Activated T-helper 17 cell treated with anti-CD3 and anti-CD28 coated beads, Interleukin-2, amount 50 U/mL, for 72 hours (primary cell): ENCODE results near the gene CLTC. TPM values are rescaled to one million over a fixed set of nuclear protein-coding genes. Genes with fewer than 3 reads are reported as not detected.

Source experiments
- ATAC-seq: fragments of 150-1000 bp; cut with Tn5 transposase; replicated peaks from 2 replicates; pipeline ENCODE4 v1.10.0; 2021; ENCODE audit warnings: mild to moderate bottlenecking, moderate library complexity
- H3K27ac Mint-ChIP-seq: one replicate; pipeline ENCODE4 v1.8.0; 2022; ENCODE audit warnings: mixed read lengths
- H3K27me3 Mint-ChIP-seq: one replicate; pipeline ENCODE4 v1.8.0; 2022; ENCODE audit warnings: mixed read lengths
- H3K36me3 Mint-ChIP-seq: one replicate; pipeline ENCODE4 v1.8.0; 2022; ENCODE audit warnings: low read depth, mild to moderate bottlenecking, mixed read lengths
- H3K4me1 Mint-ChIP-seq: one replicate; pipeline ENCODE4 v1.8.0; 2022; ENCODE audit warnings: mixed read lengths
- H3K4me3 Mint-ChIP-seq: one replicate; pipeline ENCODE4 v1.8.0; 2022; ENCODE audit warnings: mild to moderate bottlenecking, mixed read lengths
- H3K9me3 Mint-ChIP-seq: one replicate; pipeline ENCODE4 v1.8.0; 2022; ENCODE audit warnings: mixed read lengths
- total RNA-seq, 2 donors: library from RNA; stranded (reverse); gene quantifications; one replicate each; pipeline ENCODE4 v1.2.3, GENCODE V29; 2022

The CLTC gene
- total RNA-seq, 2 donors from 2014 or later, result 162 to 200 TPM

- no peak for ATAC-seq
- Mint-ChIP-seq H3K4me1 (peaks cover 34% of the 10 kb centered on the region), H3K36me3 (peaks cover 75% of the 10 kb centered on the region), H3K27ac (peak overlapping the region; percentile 14), H3K4me3 (peak overlapping the region; percentile 99), H3K9me3 (no peaks in the 10 kb centered on the region), H3K27me3 (no peaks in the 10 kb centered on the region)
These were observed 3.5 kb downstream of the CLTC start for GRCh38 chr17:59623151-59623550.

GRCh38 chr17:59626756-59627155 is 7.1 kb downstream of the CLTC start:
- no peak for ATAC-seq
- Mint-ChIP-seq H3K36me3 (peaks cover 77% of the 10 kb centered on the region), H3K9me3 (no peaks in the 10 kb centered on the region), H3K27me3 (no peaks in the 10 kb centered on the region), H3K4me1 (peaks cover 36% of the 10 kb centered on the region), H3K4me3 (no peak overlapping the region), H3K27ac (no peak overlapping the region)

GRCh38 chr17:59627274-59627673 is 7.6 kb downstream of the CLTC start:
- Mint-ChIP-seq H3K27ac (peak overlapping the region; percentile 11), H3K27me3 (no peaks in the 10 kb centered on the region), H3K4me3 (peak overlapping the region; percentile 3), H3K4me1 (peaks cover 35% of the 10 kb centered on the region), H3K9me3 (no peaks in the 10 kb centered on the region), H3K36me3 (peaks cover 73% of the 10 kb centered on the region)
- ATAC-seq, result no peak

GRCh38 chr17:59627770-59628171 is 8.1 kb downstream of the CLTC start:
- ATAC-seq, result peak; percentile 35
- H3K27ac Mint-ChIP-seq, result peak overlapping the region; percentile 11

GRCh38 chr17:59629174-59629573 is 9.5 kb downstream of the CLTC start:
- no peak for ATAC-seq
- no peaks in the 10 kb centered on the region for H3K9me3 Mint-ChIP-seq
- no peak overlapping the region for H3K4me3 Mint-ChIP-seq
- no peaks in the 10 kb centered on the region for H3K27me3 Mint-ChIP-seq
- no peak overlapping the region for H3K27ac Mint-ChIP-seq
- peaks cover 39% of the 10 kb centered on the region for H3K4me1 Mint-ChIP-seq
- peaks cover 68% of the 10 kb centered on the region for H3K36me3 Mint-ChIP-seq

More at GRCh38 chr17:59627770-59628171, 8.1 kb downstream of the CLTC start:
- H3K27me3 Mint-ChIP-seq, result no peaks in the 10 kb centered on the region
- H3K4me1 Mint-ChIP-seq, result peaks cover 37% of the 10 kb centered on the region
- peak overlapping the region; percentile 3 for H3K4me3 Mint-ChIP-seq
- no peaks in the 10 kb centered on the region for H3K9me3 Mint-ChIP-seq
- H3K36me3 Mint-ChIP-seq, result peaks cover 71% of the 10 kb centered on the region

GRCh38 chr17:59631276-59631675 is 11.6 kb downstream of the CLTC start:
- H3K4me1 Mint-ChIP-seq, result peaks cover 44% of the 10 kb centered on the region
- no peaks in the 10 kb centered on the region for H3K9me3 Mint-ChIP-seq
- H3K27ac Mint-ChIP-seq, result peak overlapping the region; percentile 11
- ATAC-seq, result no peak
- H3K27me3 Mint-ChIP-seq, result no peaks in the 10 kb centered on the region
- peak overlapping the region; percentile 11 for H3K4me3 Mint-ChIP-seq
- peaks cover 63% of the 10 kb centered on the region for H3K36me3 Mint-ChIP-seq

- no peaks in the 10 kb centered on the region for H3K9me3 Mint-ChIP-seq
- H3K4me3 Mint-ChIP-seq, result no peak overlapping the region
- ATAC-seq, result no peak
- H3K27ac Mint-ChIP-seq, result no peak overlapping the region
- H3K36me3 Mint-ChIP-seq, result peaks cover 62% of the 10 kb centered on the region
- peaks cover 42% of the 10 kb centered on the region for H3K4me1 Mint-ChIP-seq
- H3K27me3 Mint-ChIP-seq, result no peaks in the 10 kb centered on the region
These were observed 12.7 kb downstream of the CLTC start for GRCh38 chr17:59632398-59632797.

GRCh38 chr17:59633658-59634359 is 14.1 kb downstream of the CLTC start:
- H3K27me3 Mint-ChIP-seq, result no peaks in the 10 kb centered on the region
- peaks cover 55% of the 10 kb centered on the region for H3K36me3 Mint-ChIP-seq
- ATAC-seq, result no peak
- no peak overlapping the region for H3K27ac Mint-ChIP-seq
- H3K4me3 Mint-ChIP-seq, result peak overlapping the region; percentile 43
- H3K4me1 Mint-ChIP-seq, result peaks cover 31% of the 10 kb centered on the region
- H3K9me3 Mint-ChIP-seq, result no peaks in the 10 kb centered on the region

- H3K9me3 Mint-ChIP-seq, result no peaks in the 10 kb centered on the region
- no peak overlapping the region for H3K27ac Mint-ChIP-seq
- H3K36me3 Mint-ChIP-seq, result peaks cover 44% of the 10 kb centered on the region
- peak overlapping the region; percentile 43 for H3K4me3 Mint-ChIP-seq
- ATAC-seq, result peak; percentile 73
- peaks cover 31% of the 10 kb centered on the region for H3K4me1 Mint-ChIP-seq
- no peaks in the 10 kb centered on the region for H3K27me3 Mint-ChIP-seq
These were observed 15.2 kb downstream of the CLTC start for GRCh38 chr17:59634632-59635541.

GRCh38 chr17:59637611-59638310 is 18.1 kb downstream of the CLTC start:
- ATAC-seq, result no peak
- Mint-ChIP-seq H3K27ac (no peak overlapping the region), H3K36me3 (peaks cover 38% of the 10 kb centered on the region), H3K4me1 (peaks cover 37% of the 10 kb centered on the region), H3K27me3 (no peaks in the 10 kb centered on the region), H3K9me3 (no peaks in the 10 kb centered on the region), H3K4me3 (no peak overlapping the region)

GRCh38 chr17:59638553-59638952 is 18.9 kb downstream of the CLTC start:
- Mint-ChIP-seq H3K36me3 (peaks cover 38% of the 10 kb centered on the region), H3K4me1 (peaks cover 38% of the 10 kb centered on the region), H3K9me3 (no peaks in the 10 kb centered on the region), H3K27me3 (no peaks in the 10 kb centered on the region), H3K27ac (no peak overlapping the region), H3K4me3 (no peak overlapping the region)
- ATAC-seq, result no peak

- Mint-ChIP-seq H3K4me3 (peak overlapping the region; percentile 50), H3K27ac (peak overlapping the region; percentile 42), H3K27me3 (no peaks in the 10 kb centered on the region), H3K4me1 (peaks cover 33% of the 10 kb centered on the region), H3K36me3 (peaks cover 61% of the 10 kb centered on the region), H3K9me3 (no peaks in the 10 kb centered on the region)
- peak; percentile 99 for ATAC-seq
These were observed 22.2 kb downstream of the CLTC start for GRCh38 chr17:59641799-59642484.

- H3K4me3 Mint-ChIP-seq, result peak overlapping the region; percentile 50
- no peaks in the 10 kb centered on the region for H3K27me3 Mint-ChIP-seq
- H3K9me3 Mint-ChIP-seq, result no peaks in the 10 kb centered on the region
- peaks cover 33% of the 10 kb centered on the region for H3K4me1 Mint-ChIP-seq
- peak overlapping the region; percentile 42 for H3K27ac Mint-ChIP-seq
- peaks cover 67% of the 10 kb centered on the region for H3K36me3 Mint-ChIP-seq
- ATAC-seq, result no peak
These were observed 22.9 kb downstream of the CLTC start for GRCh38 chr17:59642565-59642964.
